ENCODE measurements around the gene EPAS1. TPM values are rescaled to one million over a fixed set of nuclear protein-coding genes. Genes with fewer than 3 reads are reported as not detected.

The EPAS1 gene
- total RNA-seq, 1 experiment from 2014 or later = 55.9 TPM

DNA sequence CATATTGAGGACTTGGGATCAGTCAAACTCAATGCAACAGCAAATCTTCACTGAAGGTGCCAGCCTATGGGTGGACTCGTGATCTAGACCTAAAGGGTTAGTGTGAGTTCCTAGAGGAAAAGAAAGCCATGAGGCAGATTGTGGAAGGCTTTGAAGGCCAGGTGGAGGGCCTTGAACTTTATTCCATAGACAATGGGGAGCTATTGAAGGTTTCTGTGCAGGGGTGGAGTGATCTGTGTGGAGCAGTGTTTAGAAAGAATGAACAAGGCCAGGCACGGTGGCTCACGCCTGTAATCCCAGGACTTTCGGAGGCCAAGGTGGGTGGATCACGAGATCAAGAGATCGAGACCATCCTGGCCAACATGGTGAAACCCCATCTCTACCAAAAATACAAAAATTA, 61.5 kb downstream of the EPAS1 start:
- Histone ChIP-seq H3K27ac (ENCODE audit: low read depth, low read length) (no peak overlapping the region), H3K36me3 (ENCODE audit: control insufficient read depth in 1 of 2, insufficient read depth in 2 of 2, low read length in 2 of 2) (peaks cover 2 to 6% of the 10 kb centered on the region in 2 experiments; a peak in 1 of 4 replicates), H3K4me3 (replicated peaks in 1 of 2; ENCODE audit: low read depth in 1 of 2, low read length in 2 of 2) (no peak overlapping the region), H3K9me3 (ENCODE audit: control insufficient read depth in 1 of 2, insufficient read depth in 1 of 2, low read depth in 1 of 2, low read length in 2 of 2) (no peaks in the 10 kb centered on the region), H3K9me2 (ENCODE audit: insufficient read depth) (no peaks in the 10 kb centered on the region), H2AFZ (ENCODE audit: low read depth, low read length, poor library complexity, severe bottlenecking) (no peak overlapping the region), H3K79me2 (ENCODE audit: insufficient read depth, low read length) (no peaks in the 10 kb centered on the region), H3K9ac (ENCODE audit: low read length) (no peak overlapping the region), H4K20me1 (ENCODE audit: insufficient read depth) (no peaks in the 10 kb centered on the region), H3K4me2 (ENCODE audit: low read length) (no peak overlapping the region), H3K4me1 (ENCODE audit: control insufficient read depth in 1 of 2, insufficient read depth in 2 of 2, low read length in 2 of 2) (no peaks in the 10 kb centered on the region), H3K27me3 (ENCODE audit: insufficient read depth, low read length) (no peaks in the 10 kb centered on the region)
- no peak for TF ChIP-seq ZNF274 (IDR thresholded peaks at IDR 0.05; ENCODE audit: low read depth, low read length)
- no peak for TF ChIP-seq CBX3 (IDR thresholded peaks at IDR 0.05; ENCODE audit: low read depth)
- TF ChIP-seq SRF (IDR thresholded peaks at IDR 0.05; ENCODE audit: low read depth) = no peak
- TF ChIP-seq SIN3A (IDR thresholded peaks at IDR 0.05; ENCODE audit: low read depth) = no peak
- TF ChIP-seq RAD21 (IDR thresholded peaks at IDR 0.05; ENCODE audit: low read depth) = no peak
- TF ChIP-seq ZFX (IDR thresholded peaks at IDR 0.05) = no peak
- TF ChIP-seq POLR2AphosphoS5 (IDR thresholded peaks at IDR 0.05; ENCODE audit: low read depth, low read length) = no peak
- TF ChIP-seq, protein P1, sequence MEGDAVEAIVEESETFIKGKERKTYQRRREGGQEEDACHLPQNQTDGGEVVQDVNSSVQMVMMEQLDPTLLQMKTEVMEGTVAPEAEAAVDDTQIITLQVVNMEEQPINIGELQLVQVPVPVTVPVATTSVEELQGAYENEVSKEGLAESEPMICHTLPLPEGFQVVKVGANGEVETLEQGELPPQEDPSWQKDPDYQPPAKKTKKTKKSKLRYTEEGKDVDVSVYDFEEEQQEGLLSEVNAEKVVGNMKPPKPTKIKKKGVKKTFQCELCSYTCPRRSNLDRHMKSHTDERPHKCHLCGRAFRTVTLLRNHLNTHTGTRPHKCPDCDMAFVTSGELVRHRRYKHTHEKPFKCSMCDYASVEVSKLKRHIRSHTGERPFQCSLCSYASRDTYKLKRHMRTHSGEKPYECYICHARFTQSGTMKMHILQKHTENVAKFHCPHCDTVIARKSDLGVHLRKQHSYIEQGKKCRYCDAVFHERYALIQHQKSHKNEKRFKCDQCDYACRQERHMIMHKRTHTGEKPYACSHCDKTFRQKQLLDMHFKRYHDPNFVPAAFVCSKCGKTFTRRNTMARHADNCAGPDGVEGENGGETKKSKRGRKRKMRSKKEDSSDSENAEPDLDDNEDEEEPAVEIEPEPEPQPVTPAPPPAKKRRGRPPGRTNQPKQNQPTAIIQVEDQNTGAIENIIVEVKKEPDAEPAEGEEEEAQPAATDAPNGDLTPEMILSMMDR (IDR thresholded peaks at IDR 0.05 in 2 of 3, conservative IDR thresholded peaks at IDR 0.05 in 1 of 3; ENCODE audit: borderline replicate concordance in 1 of 3, insufficient read depth in 1 of 3, low read depth in 2 of 3, low read length in 2 of 3) = no peak
- BruUV-seq (replicated peaks) = no TSS peak
- intact Hi-C loops (cut with micrococcal nuclease) = no loop called here
- DNase-seq (ENCODE audit: low read depth, low spot score) (no peak), ATAC-seq (no peak)
- ChIA-PET CTCF (no interaction called here), RAD21 (ENCODE audit: low non-redundant PET in 1 of 2, low total read pairs in 2 of 2, uncharacterized antibody in 2 of 2, unreplicated experiment in 2 of 2) (no interaction called here), POLR2A (no interaction called here)

DNA sequence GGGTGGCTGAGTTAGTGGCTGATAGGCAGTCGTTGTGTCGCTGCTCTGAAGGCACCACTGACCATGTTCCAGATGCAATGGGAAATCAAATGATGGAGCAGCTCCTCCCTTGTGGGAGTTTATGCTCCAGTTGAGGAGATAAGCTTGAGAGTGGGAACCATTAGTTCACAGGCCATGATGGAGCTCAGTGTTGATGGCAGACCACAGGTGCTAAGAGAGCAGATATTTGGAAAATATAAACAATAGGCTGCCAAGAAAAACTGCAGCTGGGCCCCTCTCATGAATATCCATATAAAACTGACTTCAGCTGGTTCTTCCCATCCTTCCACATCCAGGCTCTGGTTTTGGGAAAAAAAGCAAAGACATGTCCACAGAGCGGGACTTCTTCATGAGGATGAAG, 63.1 kb downstream of the EPAS1 start:
- Histone ChIP-seq H3K27me3 (ENCODE audit: insufficient read depth, low read length) (no peaks in the 10 kb centered on the region), H3K27ac (ENCODE audit: low read depth, low read length) (no peak overlapping the region), H3K9ac (ENCODE audit: low read length) (no peak overlapping the region), H2AFZ (ENCODE audit: low read depth, low read length, poor library complexity, severe bottlenecking) (no peak overlapping the region), H4K20me1 (ENCODE audit: insufficient read depth) (no peaks in the 10 kb centered on the region), H3K36me3 (ENCODE audit: control insufficient read depth in 1 of 2, insufficient read depth in 2 of 2, low read length in 2 of 2) (peaks cover 2 to 6% of the 10 kb centered on the region in 2 experiments; a peak in 1 of 4 replicates), H3K4me1 (ENCODE audit: control insufficient read depth in 1 of 2, insufficient read depth in 2 of 2, low read length in 2 of 2) (no peaks in the 10 kb centered on the region), H3K9me3 (ENCODE audit: control insufficient read depth in 1 of 2, insufficient read depth in 1 of 2, low read depth in 1 of 2, low read length in 2 of 2) (no peaks in the 10 kb centered on the region), H3K79me2 (ENCODE audit: insufficient read depth, low read length) (no peaks in the 10 kb centered on the region), H3K4me2 (ENCODE audit: low read length) (no peak overlapping the region), H3K9me2 (ENCODE audit: insufficient read depth) (no peaks in the 10 kb centered on the region), H3K4me3 (replicated peaks in 1 of 2; ENCODE audit: low read depth in 1 of 2, low read length in 2 of 2) (no peak overlapping the region)
- RAD21 ChIA-PET (ENCODE audit: low non-redundant PET in 1 of 2, low total read pairs in 2 of 2, uncharacterized antibody in 2 of 2, unreplicated experiment in 2 of 2) = interaction anchor here in 1 of 2 experiments (0.7 kb wide), 1 partner anchor 96 kb away, joined by 3 read pairs; no protein-coding TSS in a partner anchor
- no TSS peak for BruUV-seq (replicated peaks)
- TF ChIP-seq POLR2A (IDR thresholded peaks at IDR 0.05; ENCODE audit: borderline replicate concordance, extremely low read depth, insufficient read depth, insufficient read length) = no peak
- TF ChIP-seq TCF7L2 (IDR thresholded peaks at IDR 0.05; ENCODE audit: borderline replicate concordance, extremely low read depth, insufficient read depth, insufficient read length) = no peak
- no peak for TF ChIP-seq EZH2 (IDR thresholded peaks at IDR 0.05)
- TF ChIP-seq CBX3 (IDR thresholded peaks at IDR 0.05; ENCODE audit: low read depth) = no peak
- TF ChIP-seq FOSL1 (IDR thresholded peaks at IDR 0.05; ENCODE audit: low read depth) = no peak
- TF ChIP-seq ZNF274 (IDR thresholded peaks at IDR 0.05; ENCODE audit: low read depth, low read length) = no peak
- TF ChIP-seq SRF (IDR thresholded peaks at IDR 0.05; ENCODE audit: low read depth) = no peak
- no peak for TF ChIP-seq CEBPB (IDR thresholded peaks at IDR 0.05; ENCODE audit: low read depth)
- intact Hi-C loops (cut with micrococcal nuclease) = no loop called here
- DNase-seq (ENCODE audit: low read depth, low spot score) = no peak
- no peak for ATAC-seq
- POLR2A ChIA-PET = no interaction called here
- CTCF ChIA-PET = no interaction called here

All from HCT116 (cell line).